Prostate gland (tissue), 2 donors: ENCODE data around the gene TBCK. TPM values are rescaled to one million over a fixed set of nuclear protein-coding genes. Genes with fewer than 3 reads are reported as not detected.
A peak's percentile ranks its signal among the peaks of the same experiment; 100 is the strongest.
"Not testable (repeated sequence)": the region's sequence is repeated elsewhere in the genome, so short reads cannot be mapped to it uniquely, and the experiment has no call there.

Source experiments
- DNase-seq: peaks from one replicate; pipeline ENCODE4 v3.0.0-alpha.2; 2019; ENCODE audit warnings: low spot score
- H3K27ac ChIP-seq, 2 donors: fragments of 200-600 bp; sonication (generic); 2 replicates each; pipeline ENCODE4 v1.5.1; 2017 to 2019
- H3K27me3 ChIP-seq: fragments of 200-600 bp; sonication (generic); replicated peaks from 2 replicates; pipeline ENCODE4 v1.5.1; 2019; ENCODE audit not compliant: insufficient read depth
- H3K36me3 ChIP-seq, 2 donors: fragments of 200-600 bp; sonication (generic); 1 replicate in 1 of 2; 2 replicates in 1 of 2; pipeline versions ENCODE4 v1.5.1 to v1.8.1; 2017 to 2019
- H3K4me1 ChIP-seq: fragments of 200-600 bp; sonication (generic); replicated peaks from 2 replicates; pipeline ENCODE4 v1.5.1; 2019
- H3K4me3 ChIP-seq, 2 donors: fragments of 200-600 bp; sonication (generic); 2 replicates each; pipeline ENCODE4 v1.5.1; 2017 to 2019
- H3K9me3 ChIP-seq: fragments of 200-600 bp; sonication (generic); 2 replicates; pipeline ENCODE4 v1.5.1; 2017
- POLR2A ChIP-seq: fragments of 450-650 bp; IDR thresholded peaks from one replicate; pipeline ENCODE4 v1.6.1; 2016; ENCODE audit warnings: antibody characterized with exemption, mild to moderate bottlenecking
- POLR2AphosphoS5 ChIP-seq: sonication (generic); formaldehyde crosslinking; IDR thresholded peaks from one replicate; pipeline ENCODE4 v1.6.1; 2017; ENCODE audit warnings: antibody characterized with exemption
- WGBS: methylation state at CpG from one replicate; pipeline ENCODE4 v1.1.5; 2018; 5-methylcytosine and 5-hydroxymethylcytosine counted together
- intact Hi-C: fragments of 100-400 bp; cut with DNase I; formaldehyde crosslinking; loops from one replicate; pipeline ENCODE4 v1.14.2; 2022
- total RNA-seq, 2 donors: library from RNA; depleted of rRNA; stranded (reverse); fragments of >200 nt; gene quantifications; one replicate each; pipeline ENCODE4 v1.1.0, GENCODE V29; 2016
- TF ChIP-seq, protein P1 (sequence below), 4 experiments: fragments of 200-600 bp in 2 of 4; fragments of 450-650 bp in 2 of 4; sonication (generic) in 2 of 4; IDR thresholded peaks; 1 replicate in 3 of 4; 2 replicates in 1 of 4; pipeline ENCODE4 v1.5.1; 2016 to 2019; ENCODE audit warnings: antibody characterized with exemption in 4 of 4, mild to moderate bottlenecking in 2 of 4, moderate library complexity in 2 of 4

The TBCK gene
- total RNA-seq, 2 donors from 2014 or later = 29.8 to 32.3 TPM

DNA sequence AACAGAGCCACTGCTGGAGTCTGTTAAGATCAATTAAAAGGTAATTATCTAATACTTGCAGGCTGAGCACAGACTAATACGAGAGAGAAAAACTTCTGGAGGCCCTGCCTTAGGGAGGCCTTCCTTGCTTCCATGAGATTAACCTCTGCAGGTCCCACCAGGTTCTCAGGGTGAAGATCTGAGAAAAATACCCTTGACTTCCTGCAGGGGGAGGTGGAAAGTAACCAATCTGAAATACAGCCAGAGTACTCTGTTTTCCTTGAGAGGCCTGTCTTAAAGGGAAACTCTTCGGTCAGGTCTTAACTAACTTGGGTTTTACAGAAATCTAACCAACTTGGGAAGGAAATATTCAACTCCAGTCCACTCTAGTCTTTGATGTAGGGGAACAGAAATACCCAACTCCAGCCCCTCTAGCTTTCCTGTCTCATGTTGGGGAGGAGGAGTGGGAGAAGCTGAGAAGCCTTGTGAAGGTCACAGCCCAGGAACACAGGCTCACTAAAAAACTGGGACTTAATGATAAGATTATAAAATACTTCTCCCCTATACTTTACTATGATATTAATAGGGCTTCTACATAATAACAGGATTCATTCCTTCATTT, 77.1 kb downstream of the TBCK start:
- WGBS = 68% methylated on average over 2 of the region's 2 CpGs
- intact Hi-C loops = no loop called here

GRCh38 chr4:106231931-106232330, 84.1 kb downstream of the TBCK start:
- H3K4me3 ChIP-seq = no peak overlapping the region
- H3K36me3 ChIP-seq = no peaks in the 10 kb centered on the region
- H3K4me1 ChIP-seq = no peaks in the 10 kb centered on the region
- H3K9me3 ChIP-seq = no peaks in the 10 kb centered on the region
- no peaks in the 10 kb centered on the region for H3K27me3 ChIP-seq
- no peak for TF ChIP-seq POLR2AphosphoS5
- no peak for TF ChIP-seq POLR2A
- TF ChIP-seq, protein P1, sequence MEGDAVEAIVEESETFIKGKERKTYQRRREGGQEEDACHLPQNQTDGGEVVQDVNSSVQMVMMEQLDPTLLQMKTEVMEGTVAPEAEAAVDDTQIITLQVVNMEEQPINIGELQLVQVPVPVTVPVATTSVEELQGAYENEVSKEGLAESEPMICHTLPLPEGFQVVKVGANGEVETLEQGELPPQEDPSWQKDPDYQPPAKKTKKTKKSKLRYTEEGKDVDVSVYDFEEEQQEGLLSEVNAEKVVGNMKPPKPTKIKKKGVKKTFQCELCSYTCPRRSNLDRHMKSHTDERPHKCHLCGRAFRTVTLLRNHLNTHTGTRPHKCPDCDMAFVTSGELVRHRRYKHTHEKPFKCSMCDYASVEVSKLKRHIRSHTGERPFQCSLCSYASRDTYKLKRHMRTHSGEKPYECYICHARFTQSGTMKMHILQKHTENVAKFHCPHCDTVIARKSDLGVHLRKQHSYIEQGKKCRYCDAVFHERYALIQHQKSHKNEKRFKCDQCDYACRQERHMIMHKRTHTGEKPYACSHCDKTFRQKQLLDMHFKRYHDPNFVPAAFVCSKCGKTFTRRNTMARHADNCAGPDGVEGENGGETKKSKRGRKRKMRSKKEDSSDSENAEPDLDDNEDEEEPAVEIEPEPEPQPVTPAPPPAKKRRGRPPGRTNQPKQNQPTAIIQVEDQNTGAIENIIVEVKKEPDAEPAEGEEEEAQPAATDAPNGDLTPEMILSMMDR (IDR thresholded peaks at IDR 0.05) = no peak
- intact Hi-C loops = no loop called here
- no peak for DNase-seq
- H3K27ac ChIP-seq = no peak overlapping the region

More for the DNA sequence above, 77.1 kb downstream of the TBCK start:
- no peaks in the 10 kb centered on the region for H3K27me3 ChIP-seq
- H3K36me3 ChIP-seq = no peaks in the 10 kb centered on the region
- no peak for TF ChIP-seq POLR2AphosphoS5
- TF ChIP-seq, protein P1 (IDR thresholded peaks at IDR 0.05) = peak; percentile 29 to 54 (median 46)
- no peaks in the 10 kb centered on the region for H3K9me3 ChIP-seq
- no peak overlapping the region for H3K4me3 ChIP-seq
- DNase-seq = no peak
- no peaks in the 10 kb centered on the region for H3K4me1 ChIP-seq
- no peak overlapping the region for H3K27ac ChIP-seq

DNA sequence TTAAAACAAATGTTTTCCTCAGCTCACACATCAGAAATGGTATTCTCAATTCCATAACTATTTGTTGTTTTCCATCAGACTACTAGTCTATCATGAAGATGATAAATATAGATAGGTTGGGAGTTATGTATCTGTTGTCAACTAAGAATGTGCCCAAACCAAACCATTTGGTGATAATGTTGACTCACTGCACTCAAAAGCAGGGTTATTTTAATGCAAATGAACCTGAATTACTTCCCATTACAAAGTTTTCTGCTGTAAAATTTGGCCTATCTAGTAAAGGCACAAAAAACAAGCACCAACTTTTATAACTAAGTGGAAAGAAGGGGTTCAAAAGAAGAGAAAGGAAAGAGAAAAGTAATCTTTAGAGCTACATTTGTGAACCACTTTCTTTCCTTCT, 93.5 kb downstream of the TBCK start:
- Histone ChIP-seq H3K4me3 (no peak overlapping the region), H3K27ac (no peak overlapping the region), H3K4me1 (no peaks in the 10 kb centered on the region), H3K36me3 (no peaks in the 10 kb centered on the region), H3K9me3 (no peaks in the 10 kb centered on the region), H3K27me3 (no peaks in the 10 kb centered on the region)
- no peak for DNase-seq
- TF ChIP-seq POLR2A (no peak), POLR2AphosphoS5 (no peak)
- TF ChIP-seq, protein P1 (IDR thresholded peaks at IDR 0.05) = no peak
- intact Hi-C loops = loop anchor here (10.0 kb wide), 1 partner anchor 698 kb away; no protein-coding TSS in a partner anchor

GRCh38 chr4:106213291-106213690, 102.7 kb downstream of the TBCK start:
- H3K27me3 ChIP-seq, DNase-seq, H3K4me3 ChIP-seq, H3K36me3 ChIP-seq, H3K27ac ChIP-seq, intact Hi-C loops, H3K9me3 ChIP-seq, H3K4me1 ChIP-seq: not testable (repeated sequence)
- 94% methylated on average over 23 of the region's 23 CpGs for WGBS

DNA sequence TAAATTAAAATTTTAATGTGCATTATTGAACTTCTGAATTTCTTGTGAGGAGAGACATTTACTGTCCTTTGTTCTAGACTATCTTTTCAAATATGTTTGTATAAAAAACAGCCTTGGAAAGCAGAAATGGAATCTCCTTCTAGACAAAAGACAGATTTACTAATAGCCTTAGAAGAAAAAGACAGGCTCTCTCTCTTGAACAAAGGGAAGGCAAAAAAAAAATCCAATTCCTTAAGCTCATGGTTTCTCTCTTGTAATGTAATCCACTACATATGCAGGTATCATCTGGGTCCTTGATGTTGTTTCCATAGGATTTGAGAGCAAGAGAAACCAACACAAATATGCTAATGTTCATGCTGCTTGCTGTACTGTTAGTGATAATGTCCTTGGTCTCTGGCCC, 106.0 kb downstream of the TBCK start:
- DNase-seq = no peak
- Histone ChIP-seq H3K27ac (no peak overlapping the region), H3K9me3 (no peaks in the 10 kb centered on the region), H3K36me3 (no peaks in the 10 kb centered on the region), H3K27me3 (no peaks in the 10 kb centered on the region), H3K4me1 (no peaks in the 10 kb centered on the region), H3K4me3 (no peak overlapping the region)
- TF ChIP-seq POLR2A = no peak
- intact Hi-C loops = no loop called here
